Peyer's patch (tissue), 4 donors: ENCODE data around the gene TEAD1. TPM values are rescaled to one million over a fixed set of nuclear protein-coding genes. Genes with fewer than 3 reads are reported as not detected.

Experiments used
- DNase-seq, 3 donors: peaks; one replicate each; pipeline ENCODE4 v3.0.0-alpha.2; 2017 to 2019
- H3K27ac ChIP-seq, 4 donors: fragments of 200-600 bp; sonication (generic); one replicate each; pipeline ENCODE4 v1.5.1; 2016 to 2019
- H3K27me3 ChIP-seq, 2 donors: fragments of 200-600 bp; sonication (generic); one replicate each; pipeline ENCODE4 v1.5.1; 2019
- H3K36me3 ChIP-seq, 3 donors: fragments of 200-600 bp; sonication (generic); one replicate each; pipeline ENCODE4 v1.5.1; 2016 to 2019
- H3K4me1 ChIP-seq, 4 donors: fragments of 200-600 bp; sonication (generic); one replicate each; pipeline ENCODE4 v1.5.1; 2016 to 2019
- H3K4me3 ChIP-seq, 4 donors: fragments of 200-600 bp; sonication (generic); 1 replicate in 3 of 4; 2 replicates in 1 of 4; pipeline ENCODE4 v1.5.1; 2016 to 2019; ENCODE audit warnings: mild to moderate bottlenecking in 1 of 4
- H3K9me3 ChIP-seq, 4 donors: fragments of 200-600 bp; sonication (generic); one replicate each; pipeline ENCODE4 v1.5.1; 2016 to 2019; ENCODE audit warnings: mild to moderate bottlenecking in 1 of 4
- POLR2A ChIP-seq, 2 donors: fragments of 450-650 bp; IDR thresholded peaks; one replicate each; pipeline ENCODE4 v1.5.1; 2017; ENCODE audit warnings: antibody characterized with exemption in 2 of 2, mild to moderate bottlenecking in 2 of 2, moderate library complexity in 2 of 2
- total RNA-seq, 4 donors: library from RNA; depleted of rRNA; stranded (reverse); fragments of >200 nt; gene quantifications; one replicate each; pipeline ENCODE4 v1.1.0, GENCODE V29; 2016
- TF ChIP-seq, protein P1 (sequence below), 6 experiments: fragments of 450-650 bp in 4 of 6; fragments of 200-600 bp in 2 of 6; sonication (generic) in 1 of 6; IDR thresholded peaks; one replicate each; pipeline ENCODE4 v1.5.1; 2017 to 2019; ENCODE audit warnings: antibody characterized with exemption in 6 of 6, mild to moderate bottlenecking in 3 of 6, moderate library complexity in 1 of 6

TEAD1 gene
- total RNA-seq, 4 donors from 2014 or later = 34.5 to 125 (median 65.1) TPM

DNA sequence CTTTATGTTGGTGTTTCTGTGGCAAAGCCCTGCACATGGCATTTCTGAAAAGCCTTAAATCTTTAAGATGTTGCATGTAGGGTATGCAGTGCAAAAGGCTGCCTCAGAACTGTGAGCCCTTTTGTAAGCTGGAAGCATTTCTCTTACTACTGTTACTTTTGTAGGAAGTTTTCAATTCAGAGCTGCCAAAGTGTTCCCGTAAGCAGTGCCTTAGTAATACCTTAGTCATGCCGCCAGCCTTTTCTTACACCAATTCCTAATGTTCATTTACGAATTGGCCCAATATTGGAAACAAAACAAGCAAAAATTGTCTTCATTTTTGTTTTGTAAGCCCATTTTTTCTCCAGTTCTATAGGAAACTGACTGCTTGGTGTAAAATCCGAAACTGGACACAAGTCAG lies 267.4 kb downstream of the TEAD1 start:
- Histone ChIP-seq H3K27me3 (no peaks in the 10 kb centered on the region), H3K36me3 (peaks cover 0 to 29% (median 0%) of the 10 kb centered on the region in 3 donors), H3K4me1 (no peaks in the 10 kb centered on the region), H3K9me3 (no peaks in the 10 kb centered on the region), H3K4me3 (no peak overlapping the region), H3K27ac (no peak overlapping the region)
- TF ChIP-seq, protein P1, sequence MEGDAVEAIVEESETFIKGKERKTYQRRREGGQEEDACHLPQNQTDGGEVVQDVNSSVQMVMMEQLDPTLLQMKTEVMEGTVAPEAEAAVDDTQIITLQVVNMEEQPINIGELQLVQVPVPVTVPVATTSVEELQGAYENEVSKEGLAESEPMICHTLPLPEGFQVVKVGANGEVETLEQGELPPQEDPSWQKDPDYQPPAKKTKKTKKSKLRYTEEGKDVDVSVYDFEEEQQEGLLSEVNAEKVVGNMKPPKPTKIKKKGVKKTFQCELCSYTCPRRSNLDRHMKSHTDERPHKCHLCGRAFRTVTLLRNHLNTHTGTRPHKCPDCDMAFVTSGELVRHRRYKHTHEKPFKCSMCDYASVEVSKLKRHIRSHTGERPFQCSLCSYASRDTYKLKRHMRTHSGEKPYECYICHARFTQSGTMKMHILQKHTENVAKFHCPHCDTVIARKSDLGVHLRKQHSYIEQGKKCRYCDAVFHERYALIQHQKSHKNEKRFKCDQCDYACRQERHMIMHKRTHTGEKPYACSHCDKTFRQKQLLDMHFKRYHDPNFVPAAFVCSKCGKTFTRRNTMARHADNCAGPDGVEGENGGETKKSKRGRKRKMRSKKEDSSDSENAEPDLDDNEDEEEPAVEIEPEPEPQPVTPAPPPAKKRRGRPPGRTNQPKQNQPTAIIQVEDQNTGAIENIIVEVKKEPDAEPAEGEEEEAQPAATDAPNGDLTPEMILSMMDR (IDR thresholded peaks at IDR 0.05) = no peak
- no peak for TF ChIP-seq POLR2A (IDR thresholded peaks at IDR 0.05)
- no peak for DNase-seq

DNA sequence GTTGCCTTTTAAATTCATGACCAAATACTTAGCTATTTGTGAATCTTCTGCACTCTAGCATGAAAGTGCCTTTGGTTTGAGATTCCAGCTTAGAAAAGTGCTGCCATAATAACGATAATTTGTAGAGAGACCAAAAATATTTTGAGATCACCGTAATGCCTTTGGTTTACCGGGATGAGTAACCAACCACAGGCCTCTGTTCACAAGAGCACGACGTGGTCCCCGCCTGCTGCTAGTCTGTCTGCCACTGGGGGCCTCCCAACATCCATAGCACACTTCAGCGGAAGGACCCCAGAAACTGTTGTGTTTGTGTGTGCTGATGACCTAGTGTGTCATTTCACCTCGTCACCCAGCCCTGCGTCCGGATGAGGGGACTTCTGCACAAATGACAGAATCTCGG lies 267.9 kb downstream of the TEAD1 start:
- H3K9me3 ChIP-seq = no peaks in the 10 kb centered on the region
- TF ChIP-seq, protein P1 (IDR thresholded peaks at IDR 0.05) = no peak
- no peak for TF ChIP-seq POLR2A (IDR thresholded peaks at IDR 0.05)
- H3K36me3 ChIP-seq = peaks cover 0 to 26% (median 0%) of the 10 kb centered on the region in 3 donors
- no peaks in the 10 kb centered on the region for H3K4me1 ChIP-seq
- no peaks in the 10 kb centered on the region for H3K27me3 ChIP-seq
- H3K27ac ChIP-seq = no peak overlapping the region
- no peak for DNase-seq
- H3K4me3 ChIP-seq = no peak overlapping the region

DNA sequence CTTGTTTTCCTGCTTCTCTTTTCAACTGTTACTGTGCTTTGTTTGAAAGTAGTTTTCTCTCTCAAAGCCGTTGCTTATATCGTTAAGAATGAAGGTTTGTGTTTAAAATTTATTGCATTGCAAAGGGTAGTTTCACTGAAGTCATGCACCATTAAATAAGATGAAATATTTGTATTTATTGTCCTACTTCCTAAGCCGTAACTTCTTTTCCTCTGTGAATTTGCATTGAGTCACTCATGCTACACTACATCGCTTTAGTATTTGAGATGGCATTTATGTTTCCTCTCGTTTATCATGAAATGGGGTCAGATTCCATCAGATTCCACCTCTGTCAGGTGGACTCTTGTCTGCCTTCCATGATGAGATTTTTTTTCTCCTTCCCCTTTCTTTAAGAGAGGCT lies 269.1 kb downstream of the TEAD1 start:
- TF ChIP-seq, protein P1 (IDR thresholded peaks at IDR 0.05) = no peak
- no peak for TF ChIP-seq POLR2A (IDR thresholded peaks at IDR 0.05)
- H3K4me3 ChIP-seq = no peak overlapping the region
- H3K27ac ChIP-seq = no peak overlapping the region
- no peaks in the 10 kb centered on the region for H3K9me3 ChIP-seq
- no peaks in the 10 kb centered on the region for H3K4me1 ChIP-seq
- no peak for DNase-seq
- peaks cover 0 to 23% (median 0%) of the 10 kb centered on the region in 3 donors for H3K36me3 ChIP-seq
- no peaks in the 10 kb centered on the region for H3K27me3 ChIP-seq

DNA sequence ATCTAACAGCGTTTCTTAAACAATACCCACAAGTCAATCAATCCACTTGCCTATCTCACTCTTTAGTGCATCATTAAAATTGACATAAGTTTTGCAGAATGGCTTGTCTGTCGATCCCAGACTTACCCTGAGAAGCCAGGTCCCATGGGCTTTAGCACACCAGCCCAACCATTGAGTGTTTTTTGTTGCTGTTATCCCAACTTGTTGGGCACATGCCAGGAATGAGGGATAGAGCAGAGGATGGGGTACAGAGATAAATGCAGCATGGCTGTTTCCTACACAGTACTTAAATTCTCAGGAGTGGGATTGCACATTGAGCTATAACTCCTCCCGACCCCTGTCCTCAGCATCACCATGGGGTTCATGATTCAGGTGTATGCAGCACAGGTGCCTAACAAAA lies 270.7 kb downstream of the TEAD1 start:
- no peak for DNase-seq
- TF ChIP-seq POLR2A (IDR thresholded peaks at IDR 0.05) = no peak
- TF ChIP-seq, protein P1 (IDR thresholded peaks at IDR 0.05) = no peak
- H3K9me3 ChIP-seq = no peaks in the 10 kb centered on the region

DNA sequence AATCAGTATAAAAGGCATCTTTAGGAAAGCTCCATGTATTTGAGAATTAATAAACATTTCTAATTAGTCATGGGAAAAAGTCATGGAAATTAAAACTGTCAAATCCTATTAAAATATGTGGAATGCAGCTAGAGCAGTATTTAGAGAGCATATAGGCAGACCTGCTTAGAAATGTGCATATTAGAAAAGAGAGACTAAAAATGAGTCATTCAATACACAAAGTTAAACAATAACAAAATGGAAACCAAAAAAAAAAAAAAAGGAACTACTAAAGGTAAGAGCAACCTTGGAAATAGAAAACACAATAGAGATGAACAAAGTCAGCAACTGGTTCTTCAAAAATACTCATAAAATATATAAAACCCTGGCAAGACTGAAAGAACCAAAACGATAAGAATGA lies 275.2 kb downstream of the TEAD1 start:
- DNase-seq = no peak
- Histone ChIP-seq H3K27ac (no peak overlapping the region), H3K9me3 (no peaks in the 10 kb centered on the region), H3K36me3 (no peaks in the 10 kb centered on the region), H3K4me3 (no peak overlapping the region), H3K4me1 (no peaks in the 10 kb centered on the region), H3K27me3 (no peaks in the 10 kb centered on the region)
- TF ChIP-seq, protein P1 (IDR thresholded peaks at IDR 0.05) = no peak
- no peak for TF ChIP-seq POLR2A (IDR thresholded peaks at IDR 0.05)

More for the DNA sequence above, 270.7 kb downstream of the TEAD1 start:
- H3K36me3 ChIP-seq = peaks cover 0 to 12% (median 0%) of the 10 kb centered on the region in 3 donors
- no peak overlapping the region for H3K4me3 ChIP-seq
- no peaks in the 10 kb centered on the region for H3K27me3 ChIP-seq
- no peaks in the 10 kb centered on the region for H3K4me1 ChIP-seq
- H3K27ac ChIP-seq = no peak overlapping the region

DNA sequence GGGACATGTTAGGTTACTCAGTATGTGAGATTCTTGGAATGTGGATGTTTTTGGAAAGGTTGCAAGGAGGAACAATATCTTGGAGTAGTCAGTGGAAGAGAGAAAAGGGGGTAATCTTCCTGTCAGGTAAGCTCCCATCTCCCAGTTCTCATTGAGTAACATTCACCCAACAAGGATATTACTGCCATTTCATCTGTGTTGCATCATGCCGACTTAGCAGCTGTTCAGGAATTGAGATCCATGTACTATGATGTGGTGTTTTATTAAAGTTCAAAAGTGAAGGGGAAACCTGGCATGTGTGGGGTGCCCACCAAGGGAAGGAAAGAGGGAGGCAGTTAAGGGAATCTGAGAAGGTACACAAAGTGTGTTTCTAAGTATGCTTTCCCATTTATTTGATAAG lies 276.4 kb downstream of the TEAD1 start:
- TF ChIP-seq, protein P1 (IDR thresholded peaks at IDR 0.05) = no peak
- TF ChIP-seq POLR2A (IDR thresholded peaks at IDR 0.05) = no peak
- Histone ChIP-seq H3K9me3 (no peaks in the 10 kb centered on the region), H3K27me3 (no peaks in the 10 kb centered on the region), H3K4me1 (no peaks in the 10 kb centered on the region), H3K4me3 (no peak overlapping the region), H3K27ac (no peak overlapping the region), H3K36me3 (no peaks in the 10 kb centered on the region)
- no peak for DNase-seq
